CD4-positive, alpha-beta T cell treated with Interleukin-21 for 1 hour (primary cell): Measurements from ENCODE around the gene MYO1F.

ENCODE experiments used
- DNase-seq: peaks from one replicate; pipeline ENCODE4 v3.0.0-alpha.2; 2020

The MYO1F gene

GRCh38 chr19:8489561-8490394 is 87.5 kb downstream of the MYO1F start:
- DNase-seq, result no peak

DNA sequence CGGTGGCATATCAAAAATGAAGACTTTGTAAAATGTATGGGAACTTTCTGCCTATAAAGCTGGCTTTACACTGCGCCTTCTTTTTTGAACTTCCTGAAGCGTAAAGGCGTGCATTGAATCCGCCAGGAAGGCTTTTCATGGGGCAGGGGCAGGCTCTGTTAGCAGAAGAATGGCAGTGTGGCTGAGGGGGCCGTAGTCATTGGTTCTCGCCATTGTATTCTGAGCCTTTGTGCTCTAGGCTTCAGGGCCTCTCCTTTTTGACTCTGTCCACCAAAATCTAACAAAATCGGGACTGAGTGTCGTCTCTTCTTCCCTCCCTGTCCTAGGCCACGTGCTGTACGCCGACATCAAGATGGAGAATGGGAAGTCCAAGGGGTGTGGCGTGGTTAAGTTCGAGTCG is 88.9 kb downstream of the MYO1F start:
- DNase-seq, result no peak

DNA sequence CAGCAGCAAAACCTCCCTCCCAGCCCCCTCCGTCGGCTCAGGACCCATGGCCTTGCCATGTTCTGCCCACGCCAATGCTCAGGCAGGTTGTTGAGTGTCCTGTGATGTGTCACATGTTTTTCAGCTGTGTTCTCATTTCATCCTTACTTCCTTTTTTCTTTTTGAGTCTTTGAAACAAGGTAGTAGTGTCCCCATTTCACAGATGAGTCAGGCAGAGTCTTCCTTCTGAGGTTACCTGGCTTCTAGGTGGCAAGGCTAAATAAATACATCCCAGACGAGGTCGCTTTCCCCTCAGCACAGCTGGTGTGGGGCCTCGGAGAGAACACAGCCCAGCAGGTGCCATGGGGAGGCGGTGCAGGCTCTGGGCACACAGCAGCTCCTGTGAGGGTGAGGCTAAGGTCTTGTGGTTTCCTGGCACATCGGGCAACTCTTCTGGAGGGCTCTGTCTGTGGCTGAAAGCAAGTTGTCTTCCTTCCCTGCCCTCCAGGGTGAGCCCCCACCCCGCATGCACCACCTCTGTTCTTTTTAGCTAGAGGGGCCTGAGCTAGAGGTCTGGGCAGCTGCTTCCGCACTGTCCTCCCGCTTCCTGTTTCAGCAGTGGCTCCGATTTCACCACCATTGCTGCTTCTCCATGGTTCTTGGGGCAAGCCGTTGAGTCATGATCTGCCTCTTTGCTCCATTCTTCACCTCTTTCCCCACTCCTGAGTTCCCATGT is 89.9 kb downstream of the MYO1F start:
- peak; percentile 71 for DNase-seq

GRCh38 chr19:8486661-8487136 is 90.5 kb downstream of the MYO1F start:
- no peak for DNase-seq

DNA sequence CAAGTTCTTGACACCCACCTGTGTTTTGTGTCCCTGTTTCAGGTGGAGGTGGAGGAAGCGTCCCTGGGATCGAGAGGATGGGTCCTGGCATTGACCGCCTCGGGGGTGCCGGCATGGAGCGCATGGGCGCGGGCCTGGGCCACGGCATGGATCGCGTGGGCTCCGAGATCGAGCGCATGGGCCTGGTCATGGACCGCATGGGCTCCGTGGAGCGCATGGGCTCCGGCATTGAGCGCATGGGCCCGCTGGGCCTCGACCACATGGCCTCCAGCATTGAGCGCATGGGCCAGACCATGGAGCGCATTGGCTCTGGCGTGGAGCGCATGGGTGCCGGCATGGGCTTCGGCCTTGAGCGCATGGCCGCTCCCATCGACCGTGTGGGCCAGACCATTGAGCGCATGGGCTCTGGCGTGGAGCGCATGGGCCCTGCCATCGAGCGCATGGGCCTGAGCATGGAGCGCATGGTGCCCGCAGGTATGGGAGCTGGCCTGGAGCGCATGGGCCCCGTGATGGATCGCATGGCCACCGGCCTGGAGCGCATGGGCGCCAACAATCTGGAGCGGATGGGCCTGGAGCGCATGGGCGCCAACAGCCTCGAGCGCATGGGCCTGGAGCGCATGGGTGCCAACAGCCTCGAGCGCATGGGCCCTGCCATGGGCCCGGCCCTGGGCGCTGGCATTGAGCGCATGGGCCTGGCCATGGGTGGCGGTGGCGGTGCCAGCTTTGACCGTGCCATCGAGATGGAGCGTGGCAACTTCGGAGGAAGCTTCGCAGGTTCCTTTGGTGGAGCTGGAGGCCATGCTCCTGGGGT is 91.5 kb downstream of the MYO1F start:
- no peak for DNase-seq

DNA sequence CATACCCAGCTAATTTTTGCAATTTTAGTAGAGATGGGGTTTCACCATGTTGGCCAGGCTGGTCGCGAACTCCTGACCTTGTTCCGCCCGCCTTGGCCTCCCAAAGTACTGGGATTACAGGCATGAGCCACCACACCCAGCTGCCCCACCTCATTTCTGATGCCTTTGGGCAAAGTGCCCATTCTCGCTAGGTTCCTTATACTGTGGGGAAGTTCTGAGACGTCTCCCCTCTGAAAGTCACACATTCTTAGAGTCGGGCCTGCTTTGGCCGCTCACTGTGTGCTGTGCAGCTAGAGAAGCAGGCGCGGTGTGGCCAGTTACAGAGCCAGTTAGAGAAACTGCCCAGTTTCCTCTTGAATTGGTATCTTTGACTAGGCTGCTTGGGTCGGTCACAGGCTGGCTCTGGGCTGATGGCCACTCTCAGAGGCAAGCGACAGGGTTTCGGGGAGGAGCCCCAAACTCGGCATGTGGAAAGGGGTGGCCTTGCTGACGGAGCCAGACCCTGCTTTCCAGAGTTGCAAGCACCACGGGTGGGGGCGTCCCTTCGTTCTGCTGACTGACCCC is 92.8 kb downstream of the MYO1F start:
- DNase-seq, result peak; percentile 28

DNA sequence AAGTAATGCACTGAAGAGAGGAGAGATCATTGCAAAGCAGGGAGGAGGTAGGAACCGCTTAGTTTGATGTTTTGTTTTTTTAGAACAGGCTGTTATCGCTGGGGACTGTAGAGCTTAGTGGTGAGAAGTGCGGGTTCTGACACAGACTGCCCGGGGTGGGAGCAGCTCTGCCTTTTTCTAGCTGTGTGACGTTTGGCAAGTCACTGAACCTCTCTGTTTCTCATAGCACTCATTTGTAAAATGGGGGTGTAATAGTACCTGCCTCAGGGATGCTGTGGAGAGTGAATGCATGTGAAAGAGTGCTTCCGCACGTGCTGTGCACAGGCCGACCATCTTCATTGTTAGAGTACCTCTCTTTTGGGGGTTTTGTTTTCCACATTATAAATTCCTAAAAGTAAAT is 94.1 kb downstream of the MYO1F start:
- no peak for DNase-seq

GRCh38 chr19:8482696-8483095 is 94.5 kb downstream of the MYO1F start:
- no peak for DNase-seq

DNA sequence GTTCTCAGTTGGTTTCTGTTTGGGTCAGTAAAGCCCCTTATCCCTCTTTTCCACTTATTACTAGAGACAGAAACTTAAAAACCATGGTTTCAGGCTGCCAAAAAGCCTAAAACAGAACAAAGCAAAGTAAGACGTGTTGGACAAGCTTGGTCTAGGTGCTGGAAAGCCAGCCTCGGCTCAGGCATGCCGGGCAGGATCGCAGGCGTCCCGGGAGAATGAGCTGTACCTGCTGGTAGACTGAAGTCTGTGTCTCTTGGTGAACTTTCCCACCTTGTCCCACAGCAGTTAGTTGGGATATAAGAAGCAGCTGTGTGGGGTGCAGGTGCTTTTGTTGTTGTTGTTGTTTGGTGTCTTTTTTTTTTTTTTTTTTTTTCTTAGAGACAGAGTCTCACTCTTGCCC is 95.6 kb downstream of the MYO1F start:
- DNase-seq, result no peak

DNA sequence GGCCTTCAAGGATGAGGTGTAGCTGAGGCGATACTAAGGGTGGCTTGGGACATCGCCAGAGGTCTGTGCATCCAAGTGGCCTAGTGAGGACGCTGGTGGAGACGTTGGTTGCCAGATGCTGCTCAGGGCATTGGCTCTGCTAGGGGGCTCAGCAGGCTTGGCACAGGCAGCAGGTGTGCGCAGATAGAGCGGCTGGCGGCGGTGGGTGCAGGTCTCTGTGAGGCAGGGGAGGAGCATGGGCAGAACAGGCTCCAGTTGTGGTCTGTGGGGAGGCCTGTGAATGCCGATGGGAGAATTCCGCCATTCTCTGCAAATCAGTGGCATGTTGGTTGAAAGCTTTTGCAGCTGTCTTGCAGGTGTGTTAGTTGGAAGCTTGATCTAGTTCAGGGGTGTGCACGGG is 96.0 kb downstream of the MYO1F start:
- no peak for DNase-seq

DNA sequence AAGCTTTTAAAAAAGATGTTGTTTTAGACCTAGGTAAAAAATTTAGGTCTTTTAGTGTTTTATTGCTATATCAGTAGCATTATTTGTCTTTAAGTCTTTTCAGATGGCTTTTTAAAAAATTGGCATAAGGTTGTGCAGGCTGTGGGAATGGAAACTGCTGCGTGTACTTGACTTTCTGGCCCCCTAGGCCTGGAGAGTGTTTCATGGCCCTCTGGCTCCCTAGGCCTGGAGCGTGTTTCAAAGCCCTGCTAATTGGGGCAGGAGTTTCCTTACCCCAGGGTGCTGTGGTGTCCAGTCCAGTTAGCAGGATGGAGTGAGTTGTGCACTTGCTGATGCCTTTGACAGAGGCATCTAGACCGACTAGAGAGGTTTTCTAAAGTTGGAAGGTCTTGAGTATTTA is 98.6 kb downstream of the MYO1F start:
- no peak for DNase-seq

DNA sequence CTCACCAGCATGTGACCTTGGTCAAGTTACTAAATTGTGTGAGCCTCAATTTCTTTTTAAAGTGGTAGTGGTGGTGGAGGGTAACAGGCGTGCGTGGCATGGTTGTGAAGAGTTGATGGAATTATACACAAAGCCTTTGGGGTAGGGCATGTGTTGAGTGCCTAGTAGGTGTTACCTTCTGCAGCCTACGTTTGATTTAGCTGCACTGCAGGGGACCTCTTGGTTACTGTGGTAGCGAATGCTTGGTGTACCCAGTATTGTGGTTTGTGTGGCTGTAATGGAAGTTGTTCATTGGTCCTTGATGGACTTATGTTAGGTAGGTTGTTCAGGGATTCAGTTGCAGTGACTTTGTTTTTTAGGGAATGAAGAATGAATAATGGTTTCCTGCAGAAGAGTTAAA is 99.4 kb downstream of the MYO1F start:
- no peak for DNase-seq

DNA sequence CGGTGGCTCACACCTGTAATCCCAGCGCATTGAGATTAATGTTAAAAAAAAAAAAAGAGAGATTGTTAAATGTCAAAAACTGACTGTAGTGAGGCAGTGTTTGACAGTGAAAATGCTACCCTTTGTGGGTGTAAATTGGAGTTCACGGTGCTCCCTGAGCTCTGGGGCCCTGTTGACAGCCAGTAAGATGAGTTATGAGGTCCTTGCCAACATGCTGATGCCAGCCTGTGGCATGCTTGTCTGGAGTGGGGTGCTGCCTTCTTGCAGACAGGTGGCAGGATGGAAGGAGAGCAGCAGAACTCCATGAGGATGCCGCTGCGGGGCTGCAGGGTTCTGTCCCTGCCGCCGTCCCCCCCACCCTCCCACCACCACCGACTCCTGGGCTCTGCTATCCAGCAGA is 100.7 kb downstream of the MYO1F start:
- no peak for DNase-seq

GRCh38 chr19:8475005-8475404 is 102.2 kb downstream of the MYO1F start:
- no peak for DNase-seq

- no peak for DNase-seq
Observed at GRCh38 chr19:8473648-8474476, 103.4 kb downstream of the MYO1F start.
